ENCODE measurements around the gene GCH1.

Gene GCH1

DNA sequence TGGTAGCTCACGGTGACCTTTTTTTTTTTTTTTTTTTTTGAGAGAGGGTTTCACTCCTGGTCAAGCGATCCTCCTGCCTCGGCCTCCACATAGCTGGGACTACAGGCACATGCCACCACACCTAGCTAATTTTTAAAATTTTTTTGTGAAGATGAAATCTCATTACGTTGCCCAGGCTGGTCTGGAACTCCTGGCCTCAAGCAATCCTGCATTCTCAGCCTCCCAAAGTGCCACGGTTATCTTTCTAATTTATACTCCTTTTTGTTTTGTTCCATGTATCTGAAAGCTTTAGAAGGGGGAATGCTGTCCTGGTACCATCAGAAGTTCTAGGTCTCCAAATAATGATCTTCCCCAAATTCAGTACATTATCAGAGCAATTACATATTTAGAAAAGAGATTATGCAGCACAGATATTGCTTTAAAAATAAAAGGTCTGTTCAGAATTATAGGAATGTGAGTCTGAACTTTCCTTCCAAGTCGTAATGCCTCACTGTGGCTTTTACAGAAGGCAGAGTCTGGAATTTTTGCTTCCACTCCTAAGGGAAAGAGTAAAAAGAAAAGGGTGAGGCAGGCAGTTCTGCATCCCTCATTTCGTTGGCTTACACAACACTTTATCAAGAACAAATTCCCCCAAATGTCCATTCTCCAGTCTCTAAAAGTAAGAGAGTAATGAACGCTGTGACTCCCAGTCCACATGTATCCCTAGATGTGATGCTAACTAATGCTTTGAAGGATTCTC, 73.0 kb downstream of the GCH1 start:
- no peak for DNase-seq (ENCODE audit: extremely low read depth in 1 of 2, low read depth in 1 of 2)

DNA sequence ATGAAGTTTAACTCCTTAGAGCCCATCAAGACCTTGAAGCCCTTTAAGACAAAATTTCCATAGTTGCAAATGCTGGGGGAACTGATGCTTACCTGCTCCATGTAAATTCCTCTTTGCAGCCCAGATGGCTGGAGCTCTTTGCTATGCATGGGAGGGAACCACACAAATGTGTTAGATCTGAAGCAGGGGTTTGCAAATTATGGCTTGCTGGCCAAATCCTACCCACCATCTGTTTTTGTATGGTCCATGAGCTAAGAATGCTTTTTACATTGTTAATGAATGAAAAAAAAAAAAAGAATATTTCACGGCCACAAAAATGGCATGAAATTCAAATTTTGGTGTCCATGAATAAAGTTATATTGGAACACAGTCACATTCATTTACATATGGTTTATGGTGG, 74.6 kb downstream of the GCH1 start:
- no peak for DNase-seq (ENCODE audit: extremely low read depth in 1 of 2, low read depth in 1 of 2)

DNA sequence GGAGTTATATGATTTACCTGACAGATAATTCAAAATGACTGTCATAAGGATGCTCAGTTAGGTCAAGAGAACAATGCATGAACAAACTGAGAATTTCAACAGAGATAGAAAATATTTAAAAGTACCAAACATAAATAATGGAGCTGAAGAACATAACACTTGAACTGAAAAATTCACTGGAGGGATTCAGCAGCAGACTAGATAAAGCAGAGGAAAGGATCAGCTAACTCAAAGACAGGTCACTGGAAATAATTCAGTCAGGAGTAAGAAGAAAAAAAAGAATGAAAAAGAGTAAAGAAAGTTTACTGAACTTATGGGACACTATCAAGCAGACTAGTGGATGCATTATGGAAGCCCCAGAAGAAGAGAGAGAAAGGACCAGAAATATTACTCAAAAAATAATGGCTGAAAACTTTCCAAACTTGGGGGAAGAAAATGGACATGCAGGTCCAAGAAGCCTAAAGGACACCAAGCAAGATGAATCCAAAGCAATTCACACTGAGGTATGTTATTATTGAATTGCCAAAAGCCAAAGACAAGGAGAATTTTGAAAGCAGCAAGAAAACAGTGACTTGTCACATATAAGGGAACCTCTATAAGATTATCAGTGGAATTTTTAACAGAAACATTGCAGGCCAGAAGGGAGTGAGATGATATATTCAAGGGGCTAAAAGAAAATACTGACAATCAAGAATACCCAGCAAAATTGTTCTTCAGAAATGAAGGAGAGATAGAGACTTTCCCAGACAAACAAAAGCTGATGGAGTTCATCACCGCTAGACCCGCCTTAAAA, 78.7 kb downstream of the GCH1 start:
- DNase-seq (ENCODE audit: extremely low read depth in 1 of 2, low read depth in 1 of 2): no peak

DNA sequence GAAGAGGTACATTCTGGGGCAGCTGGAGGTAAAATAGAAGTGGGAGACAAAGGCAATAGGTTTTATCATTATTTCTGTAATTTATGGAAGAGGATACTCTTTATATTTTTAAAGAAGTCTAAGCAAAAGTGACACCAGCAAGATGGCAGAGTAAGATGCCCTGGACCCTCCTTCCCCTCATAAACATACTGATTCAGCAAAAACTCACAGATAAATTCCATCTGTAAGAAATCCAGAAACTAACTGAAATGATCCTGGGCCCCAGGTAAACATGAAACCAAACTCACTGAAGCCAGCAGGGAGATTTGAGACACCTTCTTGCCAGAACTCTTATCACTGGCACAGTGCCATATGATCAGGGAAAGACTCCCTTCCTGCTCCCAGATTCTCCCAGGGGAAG, 79.9 kb downstream of the GCH1 start:
- DNase-seq (ENCODE audit: extremely low read depth in 1 of 2, low read depth in 1 of 2): no peak

DNA sequence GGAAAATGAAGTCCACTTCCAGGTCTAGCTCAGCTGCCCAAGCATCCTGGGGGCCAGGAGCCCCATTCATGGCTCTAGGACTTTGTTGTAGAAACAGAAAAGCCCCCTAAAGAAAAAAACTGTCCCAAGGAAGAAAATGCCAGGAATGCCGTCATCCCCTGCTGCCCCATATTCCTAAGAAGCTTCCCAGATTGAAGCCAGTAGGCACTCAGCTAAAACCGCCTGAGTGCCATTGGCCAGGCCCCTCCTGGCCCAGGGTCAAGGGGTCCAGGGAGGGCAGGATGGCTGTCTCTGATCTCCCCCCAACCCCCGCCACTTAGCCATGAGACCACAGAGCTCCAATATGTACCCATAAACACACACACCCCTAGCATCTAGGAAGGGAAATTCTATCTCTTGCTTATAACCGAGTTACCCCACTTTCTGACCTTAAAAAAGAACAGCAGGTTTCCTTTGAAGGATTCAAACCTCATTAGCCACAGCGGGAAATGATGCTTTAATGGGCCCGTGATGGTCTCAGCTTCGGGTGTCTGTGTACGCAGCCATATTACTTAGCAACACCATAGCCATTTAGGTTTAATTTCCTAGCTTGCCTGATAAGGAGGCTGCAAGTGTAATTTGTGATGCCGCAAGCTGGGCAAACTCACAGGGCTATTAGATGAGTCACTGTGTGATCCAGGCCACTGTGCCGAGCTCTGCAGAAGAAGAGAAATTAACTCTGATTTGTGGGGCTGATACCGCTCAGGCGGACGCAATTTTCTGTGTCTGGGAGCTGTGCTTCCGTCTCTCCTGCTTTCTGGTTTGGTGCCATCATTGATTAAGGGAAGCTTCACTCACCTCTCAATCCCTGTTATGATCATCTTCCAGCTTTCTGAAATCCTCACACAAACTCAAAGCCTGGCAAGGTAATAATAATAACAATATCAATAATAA, 84.2 kb downstream of the GCH1 start:
- no peak for DNase-seq (ENCODE audit: extremely low read depth in 1 of 2, low read depth in 1 of 2)

DNA sequence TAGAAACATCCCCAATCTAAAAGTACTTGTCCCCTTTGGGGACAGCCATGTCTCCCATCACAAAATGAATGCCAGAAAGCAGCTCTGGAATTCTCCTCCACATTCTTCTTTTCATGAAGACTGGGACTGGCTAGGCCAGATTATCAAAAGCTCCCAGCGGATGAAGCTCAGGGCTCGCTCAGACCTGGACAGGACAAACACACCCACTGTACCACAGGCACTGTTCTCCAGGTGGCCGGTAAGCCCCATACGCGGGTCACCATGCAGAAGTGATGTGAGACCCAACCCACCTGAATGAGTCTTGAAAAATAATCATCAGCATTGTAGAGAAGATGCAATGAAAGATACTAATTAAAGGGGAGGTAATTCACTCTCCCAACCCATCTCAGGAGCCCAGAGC, 85.1 kb downstream of the GCH1 start:
- no peak for DNase-seq (ENCODE audit: extremely low read depth in 1 of 2, low read depth in 1 of 2)

DNA sequence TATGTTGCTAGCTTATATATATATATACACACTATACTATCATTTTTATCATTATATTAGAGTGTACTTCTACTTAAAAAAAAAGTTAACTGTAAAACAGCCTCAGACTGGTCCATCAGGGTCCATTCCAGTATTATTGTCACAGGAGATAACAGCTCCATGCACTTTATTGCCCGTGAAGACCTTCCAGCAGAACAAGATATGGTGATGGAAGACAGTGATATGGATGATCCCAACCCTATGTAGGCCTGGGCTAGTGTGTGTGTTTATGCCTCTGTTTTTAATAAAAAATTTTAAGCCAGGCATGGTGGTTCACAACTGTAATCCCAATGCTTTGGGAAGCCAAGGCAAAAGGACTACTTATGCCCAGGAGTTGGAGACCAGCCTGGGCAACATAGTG, 86.2 kb downstream of the GCH1 start:
- no peak for DNase-seq (ENCODE audit: extremely low read depth in 1 of 2, low read depth in 1 of 2)

DNA sequence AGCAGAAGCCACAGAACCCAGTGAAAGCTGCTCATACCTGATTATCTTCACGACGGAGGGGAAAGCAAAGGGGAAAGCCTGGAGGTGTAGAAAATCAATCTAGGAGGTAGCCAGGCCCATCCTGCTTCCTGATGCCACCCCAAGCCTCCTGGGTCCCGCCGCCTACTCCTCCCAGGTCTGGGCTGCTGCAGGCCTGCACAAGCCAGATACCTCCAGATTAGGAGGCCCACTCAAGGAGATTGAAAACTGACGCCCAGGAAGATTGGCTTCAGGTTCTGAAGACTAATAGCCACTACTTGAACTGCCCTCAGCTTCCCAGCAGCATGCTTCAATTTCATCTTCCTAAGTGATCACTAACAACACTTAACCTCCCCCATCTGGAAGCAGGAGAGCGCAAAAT, 87.1 kb downstream of the GCH1 start:
- no peak for DNase-seq (ENCODE audit: extremely low read depth in 1 of 2, low read depth in 1 of 2)

DNA sequence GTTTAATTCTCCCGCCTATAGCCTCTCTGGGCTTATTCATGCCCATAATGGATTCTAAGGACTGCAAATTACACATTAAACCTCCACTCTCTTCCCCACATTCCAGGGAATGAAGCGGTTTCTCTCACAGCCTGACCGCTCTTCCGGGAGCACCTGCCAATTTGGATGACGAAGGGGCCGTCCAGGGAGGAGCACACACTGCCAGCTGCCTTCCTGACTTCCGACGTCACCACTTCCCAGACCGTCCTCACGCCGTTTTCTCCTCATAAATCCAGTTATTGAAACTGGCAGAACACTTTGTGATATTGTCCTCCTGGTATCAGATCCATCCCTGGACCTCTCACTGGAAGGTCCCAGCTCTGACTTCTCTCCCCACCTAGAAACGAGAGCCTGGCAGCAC, 87.6 kb downstream of the GCH1 start:
- DNase-seq (ENCODE audit: extremely low read depth in 1 of 2, low read depth in 1 of 2): no peak

DNA sequence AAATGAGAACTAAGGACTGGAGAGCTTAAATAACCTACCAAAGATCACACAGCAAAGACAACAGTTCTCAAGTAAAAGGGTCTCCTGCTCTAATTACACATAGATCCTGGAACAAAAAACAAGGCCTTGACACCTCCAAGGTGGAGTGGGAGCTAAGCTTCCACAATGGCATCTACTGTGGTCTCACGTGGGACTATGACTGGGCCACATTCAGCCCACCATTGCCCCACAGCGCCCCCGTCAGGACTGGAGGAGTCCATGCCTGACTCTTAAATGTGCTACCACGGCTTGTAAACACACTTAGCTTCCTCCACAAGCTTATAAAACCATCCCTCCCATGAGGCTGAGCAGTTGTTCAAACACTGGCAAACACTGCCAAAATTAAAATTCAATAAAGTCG, 88.5 kb downstream of the GCH1 start:
- DNase-seq (ENCODE audit: extremely low read depth in 1 of 2, low read depth in 1 of 2): no peak

DNA sequence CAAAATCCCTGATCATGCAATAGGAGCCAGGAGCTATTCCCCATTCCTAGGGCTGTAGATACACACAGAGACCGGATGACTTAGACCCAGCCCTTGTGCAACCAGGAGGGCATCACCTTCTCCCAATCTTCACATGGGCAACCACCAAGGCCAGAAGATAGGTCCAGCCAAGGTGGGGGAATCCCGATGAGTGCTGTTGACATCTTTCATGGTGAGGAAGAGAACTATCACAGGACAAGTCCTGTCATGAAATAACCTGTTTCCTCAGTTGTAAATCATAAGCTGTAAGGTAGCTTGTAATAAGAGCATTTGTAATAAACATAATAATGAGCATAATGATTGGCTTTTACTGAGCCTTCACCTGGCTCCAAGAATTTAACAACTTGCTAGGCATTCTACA, 89.5 kb downstream of the GCH1 start:
- no peak for DNase-seq (ENCODE audit: extremely low read depth in 1 of 2, low read depth in 1 of 2)

DNA sequence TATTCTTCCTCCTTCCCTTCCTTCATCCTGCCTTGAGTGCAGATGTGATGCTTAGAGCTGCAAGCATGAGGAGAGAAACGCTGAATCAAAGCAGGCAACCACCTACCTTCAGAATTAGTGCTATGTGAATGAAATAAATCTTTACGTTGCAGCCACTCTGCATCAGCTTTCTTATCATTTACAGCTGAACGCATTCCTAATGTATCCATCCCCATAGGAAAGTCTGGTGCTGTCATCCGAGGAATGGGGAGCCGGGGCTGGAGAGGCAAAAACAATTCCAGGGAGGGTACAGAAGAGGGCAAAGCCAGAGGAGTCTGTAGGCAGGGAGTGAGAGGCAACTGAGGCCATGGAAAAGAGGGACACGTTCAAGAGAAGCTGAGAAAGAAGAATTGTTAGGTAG, 90.0 kb downstream of the GCH1 start:
- DNase-seq (ENCODE audit: extremely low read depth in 1 of 2, low read depth in 1 of 2): no peak

DNA sequence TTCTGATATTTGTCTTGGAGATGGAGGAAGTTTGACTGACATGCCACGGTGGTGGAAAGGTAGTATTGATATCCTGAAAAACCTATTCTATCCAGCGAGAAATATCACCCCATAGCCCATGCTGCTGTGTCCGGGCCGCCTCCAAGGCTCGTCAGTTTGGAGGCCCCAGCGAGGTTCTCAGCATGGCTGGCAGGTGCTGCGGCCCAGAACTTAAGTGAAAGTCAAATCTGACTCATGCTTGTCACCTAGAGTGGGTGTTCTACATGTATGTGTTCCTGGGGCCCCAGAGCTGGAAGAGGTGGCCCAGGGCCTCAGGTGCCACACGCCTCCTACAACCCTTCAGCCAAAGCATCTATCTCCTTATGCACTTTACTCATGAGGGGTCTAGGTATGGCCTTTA, 92.9 kb downstream of the GCH1 start:
- no peak for DNase-seq (ENCODE audit: extremely low read depth in 1 of 2, low read depth in 1 of 2)

DNA sequence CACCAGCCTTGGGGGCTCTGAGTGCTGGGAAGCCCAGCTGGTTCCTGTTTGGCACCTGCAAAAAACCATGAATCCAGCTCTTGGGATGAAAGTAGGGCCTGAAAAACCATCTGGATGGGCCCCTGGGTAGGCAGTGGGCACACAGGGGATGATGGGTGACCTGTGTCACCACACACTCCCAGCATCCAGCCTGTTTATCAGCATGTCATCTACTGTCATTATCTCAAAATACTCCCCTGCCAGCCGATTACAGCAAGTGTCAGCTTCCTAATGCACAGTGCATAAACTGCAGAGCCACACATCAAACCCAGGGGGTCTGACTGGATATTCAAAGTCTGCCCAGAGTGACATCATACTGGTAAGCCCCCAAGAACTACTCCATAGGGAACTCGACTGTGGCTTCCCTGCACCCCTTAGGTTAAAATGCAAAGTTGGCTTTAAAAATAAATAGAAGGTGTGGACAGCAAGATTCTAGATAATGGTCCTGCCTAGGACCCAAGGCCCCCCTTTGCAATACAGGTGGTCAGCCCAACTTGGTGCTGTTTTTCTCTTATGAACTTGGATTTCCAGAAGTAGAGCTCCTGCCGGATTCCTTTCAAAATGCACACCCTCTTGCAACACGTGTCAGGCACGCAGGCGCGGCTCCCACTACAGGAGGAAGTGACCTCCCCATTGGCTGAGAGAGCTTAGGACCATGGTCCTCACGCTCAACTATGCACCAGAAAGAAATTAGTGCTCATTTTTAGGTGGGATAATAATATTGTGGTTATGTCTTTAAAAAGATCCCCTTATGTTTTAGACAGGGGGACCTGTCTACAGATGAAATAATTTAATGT, 94.1 kb downstream of the GCH1 start:
- DNase-seq (ENCODE audit: extremely low read depth in 1 of 2, low read depth in 1 of 2): no peak

DNA sequence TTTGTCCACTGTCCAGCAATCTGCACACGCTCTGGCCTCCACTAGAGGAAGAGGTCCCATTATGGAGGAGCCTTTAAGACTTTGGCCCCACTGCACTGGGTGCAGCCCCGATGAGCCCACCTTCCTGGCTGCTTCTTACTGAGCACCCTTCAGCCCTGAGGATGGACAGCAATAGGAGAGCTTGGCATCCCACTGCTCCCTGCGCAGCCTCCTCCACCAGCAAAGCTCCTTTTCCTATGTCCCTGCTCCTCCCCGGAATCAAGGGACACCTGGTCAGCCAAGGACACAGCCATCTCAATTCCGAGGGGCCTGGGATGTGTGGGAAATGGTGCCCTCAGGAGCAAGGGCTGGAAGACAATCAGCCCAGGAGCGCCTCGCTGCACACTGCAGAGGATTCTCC, 94.7 kb downstream of the GCH1 start:
- no peak for DNase-seq (ENCODE audit: extremely low read depth in 1 of 2, low read depth in 1 of 2)

DNA sequence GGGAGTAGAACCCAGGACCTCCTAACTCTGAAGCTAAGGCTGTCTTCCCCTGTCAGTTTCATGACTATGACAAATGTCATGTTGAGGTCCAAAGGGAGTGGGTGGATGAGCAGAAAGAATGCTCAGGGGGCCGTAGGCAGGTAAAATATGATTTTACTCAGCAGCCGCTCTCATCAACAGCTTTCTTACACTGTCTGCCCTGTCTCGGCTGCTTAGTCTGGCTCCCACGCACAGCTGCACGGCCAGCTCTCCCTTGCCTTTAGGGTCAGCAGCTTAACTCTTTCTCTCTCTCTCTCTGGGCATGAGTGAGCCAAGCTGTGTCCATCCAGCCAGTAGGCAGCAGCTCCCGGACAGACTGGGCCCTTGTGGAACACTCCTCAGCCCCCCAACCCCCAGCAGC, 95.2 kb downstream of the GCH1 start:
- DNase-seq (ENCODE audit: extremely low read depth in 1 of 2, low read depth in 1 of 2): no peak

DNA sequence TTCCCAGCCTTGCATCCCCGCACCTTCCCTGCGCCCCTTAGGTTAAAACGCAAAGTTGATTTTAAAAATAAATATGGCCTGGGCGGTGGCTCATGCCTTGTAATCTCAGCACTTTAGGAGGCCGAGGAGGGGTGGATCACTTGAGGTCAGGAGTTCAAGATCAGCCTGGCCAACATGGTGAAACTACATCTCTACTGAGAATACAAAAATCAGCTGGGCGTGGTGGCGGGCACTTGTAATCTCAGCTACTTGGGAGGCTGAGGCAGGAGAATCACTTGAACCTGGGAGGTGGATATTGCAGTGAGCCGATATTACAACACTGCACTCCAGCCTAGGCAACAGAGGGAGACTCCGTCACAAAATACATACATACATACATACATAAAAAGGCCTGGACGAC, 96.0 kb downstream of the GCH1 start:
- DNase-seq (ENCODE audit: extremely low read depth in 1 of 2, low read depth in 1 of 2): no peak

DNA sequence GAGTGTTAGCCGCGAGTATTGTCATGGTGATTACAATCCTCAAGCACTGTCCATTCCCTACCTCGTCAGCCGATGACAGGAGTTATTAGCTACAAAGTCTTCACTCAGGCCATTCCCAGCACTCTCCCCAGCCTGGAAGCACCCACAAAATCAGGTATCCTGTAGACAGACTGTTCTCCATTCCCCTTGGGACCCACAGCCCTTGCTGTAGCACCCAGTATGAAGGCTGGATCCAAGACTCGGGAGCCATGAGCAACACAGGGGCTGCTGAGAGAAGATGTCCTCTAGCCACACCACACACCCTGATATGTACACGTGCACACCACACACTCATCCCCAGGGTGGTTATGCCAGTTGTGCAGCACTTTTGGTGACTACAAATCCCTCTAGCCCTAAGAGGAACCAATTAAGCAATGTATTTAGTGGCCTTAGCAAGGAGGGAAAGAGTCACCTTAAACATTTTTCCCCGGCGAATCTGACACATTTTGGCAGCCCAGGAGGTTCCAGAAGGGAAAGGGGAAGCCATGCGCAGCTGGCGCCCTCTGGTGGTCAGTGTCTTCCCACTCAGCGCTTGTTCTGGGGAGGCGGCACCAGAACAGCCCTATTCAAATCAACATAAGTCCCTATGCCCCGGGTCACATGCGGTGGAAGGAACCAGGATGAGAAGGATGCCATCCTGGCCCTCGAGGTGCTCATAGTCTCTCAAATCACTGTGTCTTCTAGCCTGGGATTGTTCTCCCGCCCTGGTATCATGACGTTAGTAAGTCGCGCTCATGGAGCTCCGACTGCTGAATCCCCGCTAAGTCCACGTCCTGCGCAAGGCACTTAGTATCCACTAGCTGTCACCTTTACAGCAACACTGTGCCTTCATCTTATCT, 96.9 kb downstream of the GCH1 start:
- peak; percentile 30 to 56 for DNase-seq (ENCODE audit: extremely low read depth in 1 of 2, low read depth in 1 of 2)

DNA sequence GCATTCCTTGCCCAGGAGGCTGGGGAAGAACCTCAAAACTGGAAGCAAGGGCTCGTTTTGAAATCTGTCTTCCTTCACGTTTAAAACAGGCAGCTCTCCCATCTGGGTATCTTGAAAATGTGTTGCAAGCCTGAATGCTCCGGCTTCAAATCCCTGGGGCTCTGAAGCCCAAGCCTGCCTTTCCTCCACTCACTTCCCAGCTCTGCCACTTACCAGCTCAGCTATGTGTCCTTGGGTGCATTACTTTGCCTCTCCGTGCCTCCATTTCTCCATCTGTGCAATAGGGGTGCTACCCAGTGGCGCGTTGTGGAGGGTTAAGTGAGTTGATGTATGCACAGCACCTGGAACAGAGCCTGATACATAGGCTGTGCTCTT, 97.6 kb downstream of the GCH1 start:
- no peak for DNase-seq (ENCODE audit: extremely low read depth in 1 of 2, low read depth in 1 of 2)

DNA sequence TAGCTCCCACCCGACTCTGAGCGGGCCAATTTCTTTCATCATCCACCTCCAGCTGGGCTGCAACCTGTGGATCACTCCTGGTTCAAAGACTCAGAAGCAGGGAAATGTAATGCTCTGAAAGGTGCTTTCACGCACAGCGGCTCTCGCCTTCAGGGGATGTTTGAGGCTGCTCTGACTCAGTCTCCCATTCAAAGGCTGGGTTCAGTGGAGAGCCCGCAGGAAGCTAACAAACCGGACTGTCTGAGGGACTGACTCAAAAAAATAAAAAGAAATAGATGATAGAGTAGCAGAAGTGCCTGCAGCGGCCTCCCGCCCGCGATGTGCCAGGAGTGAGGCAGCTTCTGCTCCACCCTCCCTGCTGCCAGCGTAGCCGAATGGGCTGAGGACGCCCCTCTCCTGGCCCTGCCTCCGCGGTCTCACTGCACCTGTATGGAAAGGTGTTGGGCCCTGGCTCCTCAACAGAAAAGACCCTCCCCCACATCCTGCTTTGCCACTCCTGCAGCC, 98.0 kb downstream of the GCH1 start:
- DNase-seq (ENCODE audit: extremely low read depth in 1 of 2, low read depth in 1 of 2): no peak
